Measurements from ENCODE around the gene EDN3.

DNA sequence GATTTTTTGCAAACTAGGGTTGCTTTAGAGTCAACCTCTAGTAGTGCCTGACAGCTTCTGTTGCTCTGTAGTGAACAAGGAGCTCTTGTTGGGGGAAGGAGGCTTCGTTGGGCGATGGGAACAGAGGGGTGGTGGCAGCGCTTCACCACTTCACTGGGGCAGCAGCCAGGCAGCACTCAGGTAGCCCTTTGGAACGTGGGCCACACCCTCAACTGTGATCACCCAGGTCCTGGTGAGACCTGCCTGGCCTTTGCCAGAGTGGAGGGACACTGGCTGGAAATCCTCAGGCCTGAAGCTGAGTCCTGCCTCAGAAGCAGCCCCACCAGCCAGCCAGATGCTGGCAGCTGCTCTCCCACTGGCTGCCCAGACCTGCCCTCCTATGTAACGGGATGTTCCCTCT lies 10.4 kb upstream of the EDN3 start:
- TF ChIP-seq CTCF (IDR thresholded peaks at IDR 0.05; ENCODE audit: low read depth, low read length) (no peak), EZH2phosphoT487 (IDR thresholded peaks at IDR 0.05; ENCODE audit: low read depth) (no peak)

Measured in OCI-LY3 (cell line).